GM18498 (cell line): ENCODE measurements around the gene SLC25A17.
"Not testable (repeated sequence)": the region's sequence is repeated elsewhere in the genome, so short reads cannot be mapped to it uniquely, and the experiment has no call there.

ENCODE experiments used
- ATAC-seq: cut with Tn5 transposase; IDR thresholded peaks from one replicate; pipeline ENCODE4 v1.9.1; 2021; ENCODE audit warnings: mild to moderate bottlenecking, moderate library complexity; ENCODE audit not compliant: unreplicated experiment

The SLC25A17 gene

GRCh38 chr22:40759294-40759840 lies 59.8 kb downstream of the SLC25A17 start:
- no peak for ATAC-seq

- not testable (repeated sequence) for ATAC-seq
These were observed 60.3 kb downstream of the SLC25A17 start for GRCh38 chr22:40758851-40759250.

GRCh38 chr22:40758390-40758789 lies 60.8 kb downstream of the SLC25A17 start:
- no peak for ATAC-seq

GRCh38 chr22:40757071-40757470 lies 62.1 kb downstream of the SLC25A17 start:
- no peak for ATAC-seq

- no peak for ATAC-seq
These were observed 66.0 kb downstream of the SLC25A17 start for GRCh38 chr22:40753114-40753513.

GRCh38 chr22:40751250-40751649 lies 67.9 kb downstream of the SLC25A17 start:
- ATAC-seq = no peak

- ATAC-seq = no peak
These were observed 69.3 kb downstream of the SLC25A17 start for GRCh38 chr22:40749829-40750228.

GRCh38 chr22:40748388-40749355 lies 70.5 kb downstream of the SLC25A17 start:
- no peak for ATAC-seq

- no peak for ATAC-seq
These were observed 71.8 kb downstream of the SLC25A17 start for GRCh38 chr22:40747361-40747760.

- no peak for ATAC-seq
These were observed 72.5 kb downstream of the SLC25A17 start for GRCh38 chr22:40746428-40747220.

GRCh38 chr22:40743768-40744167 lies 75.4 kb downstream of the SLC25A17 start:
- no peak for ATAC-seq

- ATAC-seq = no peak
These were observed 78.0 kb downstream of the SLC25A17 start for GRCh38 chr22:40741116-40741515.

- ATAC-seq = no peak
These were observed 79.4 kb downstream of the SLC25A17 start for GRCh38 chr22:40739721-40740120.

GRCh38 chr22:40733919-40734318 lies 85.2 kb downstream of the SLC25A17 start:
- no peak for ATAC-seq

- ATAC-seq = no peak
These were observed 86.2 kb downstream of the SLC25A17 start for GRCh38 chr22:40732999-40733292.

GRCh38 chr22:40729284-40729683 lies 89.9 kb downstream of the SLC25A17 start:
- ATAC-seq = no peak

- ATAC-seq = no peak
These were observed 90.4 kb downstream of the SLC25A17 start for GRCh38 chr22:40728731-40729189.

- ATAC-seq = no peak
These were observed 91.1 kb downstream of the SLC25A17 start for GRCh38 chr22:40727964-40728615.

GRCh38 chr22:40727070-40727963 lies 91.8 kb downstream of the SLC25A17 start:
- no peak for ATAC-seq

- ATAC-seq = no peak
These were observed 92.6 kb downstream of the SLC25A17 start for GRCh38 chr22:40726514-40726913.
